Mammary epithelial cell (primary cell): ENCODE data around the gene ZNF277.

Experiments
- CTCF ChIP-seq, 2 donors: IDR thresholded peaks in 1 of 2; conservative IDR thresholded peaks in 1 of 2; 2 replicates each; pipeline ENCODE4 v1.5.1; 2011 to 2012; ENCODE audit warnings: inconsistent platforms in 2 of 2, low read length in 2 of 2, mild to moderate bottlenecking in 2 of 2, control low read depth in 1 of 2, low read depth in 1 of 2; ENCODE audit not compliant: insufficient read depth in 1 of 2; ENCODE audit errors: extremely low read depth in 1 of 2
- EZH2 ChIP-seq: IDR thresholded peaks from 2 replicates; pipeline ENCODE4 v1.6.1; 2012; ENCODE audit warnings: low read length, inconsistent platforms, borderline replicate concordance

DNA sequence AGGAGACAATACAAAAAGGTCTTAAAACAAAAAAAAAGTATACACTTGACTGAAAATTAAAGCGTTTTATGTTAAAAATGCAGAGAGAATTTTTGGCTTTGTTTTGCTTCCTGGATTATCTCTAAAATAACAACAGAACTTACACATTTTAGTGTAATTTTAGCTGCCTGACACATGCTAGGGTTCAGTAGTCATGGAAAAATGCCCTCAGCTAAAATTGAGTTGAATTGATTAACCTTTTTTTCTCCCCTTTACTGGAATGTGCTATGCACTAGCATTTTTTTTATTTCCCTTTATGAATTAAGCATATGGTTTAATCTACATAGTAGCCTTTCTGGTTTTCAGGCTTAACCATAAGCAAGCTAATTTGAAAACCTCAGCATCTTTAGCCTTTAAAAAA is 89.9 kb downstream of the ZNF277 start:
- TF ChIP-seq EZH2 = no peak
- TF ChIP-seq CTCF (conservative IDR thresholded peaks at IDR 0.05 in 1 of 2, IDR thresholded peaks at IDR 0.05 in 1 of 2; ENCODE audit: extremely low read depth in 1 of 2, insufficient read depth in 1 of 2, low read depth in 1 of 2, low read length in 2 of 2) = no peak
